ENCODE measurements around the gene ISCU.

Gene ISCU

DNA sequence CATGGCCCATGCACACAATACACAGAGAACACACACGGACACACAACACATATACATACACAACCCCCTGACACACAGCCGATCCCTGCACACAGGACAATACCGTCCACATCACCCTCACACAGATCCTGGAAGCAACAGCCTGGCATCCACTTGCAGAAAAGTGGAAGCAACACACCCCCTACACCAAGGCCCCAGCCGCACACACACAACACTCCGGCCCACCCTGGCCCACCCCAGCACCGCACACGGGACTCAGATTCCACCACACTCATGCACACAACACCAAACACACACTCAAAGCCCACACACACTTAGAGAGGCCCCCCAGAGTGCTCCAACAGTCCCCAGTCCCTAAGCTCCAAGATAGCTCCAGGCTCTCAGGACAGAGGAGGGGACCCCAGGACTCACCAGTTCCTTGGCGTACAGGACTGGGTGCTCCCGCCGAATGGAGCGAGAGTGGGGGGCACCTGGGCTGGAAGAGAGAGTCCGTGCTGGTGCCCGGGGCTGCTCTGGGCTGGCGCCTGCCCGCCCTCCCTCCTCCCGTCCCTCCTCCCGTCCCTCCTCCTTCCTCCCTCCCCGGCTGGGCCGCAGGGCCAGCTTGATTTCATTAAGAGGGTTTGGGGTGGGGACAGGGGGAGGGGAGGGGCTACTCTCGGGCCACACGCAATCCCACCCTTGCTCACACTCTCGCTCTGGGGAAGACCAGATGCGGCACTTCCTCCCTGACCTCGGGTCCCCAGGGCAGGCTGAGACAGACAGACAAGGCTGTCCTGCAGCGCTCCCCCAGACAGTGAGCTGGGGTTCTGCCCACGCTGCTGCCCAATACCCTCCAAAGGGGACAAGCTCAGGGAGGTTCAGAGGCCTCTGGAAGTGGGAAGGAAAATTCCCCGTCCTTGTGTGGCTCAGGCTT lies 35.4 kb downstream of the ISCU start, which contains the start of gene TMEM119:
Gene TMEM119 (minus strand): TSS at position 526 of the 913 bp plus-strand sequence. CDS start 5,701 bp downstream, outside the sequence.
- intact Hi-C loops (cut with DNase I): no loop called here
- DNase-seq: peak in 24 of 42 donors; percentile 10 to 55 (median 26)

DNA sequence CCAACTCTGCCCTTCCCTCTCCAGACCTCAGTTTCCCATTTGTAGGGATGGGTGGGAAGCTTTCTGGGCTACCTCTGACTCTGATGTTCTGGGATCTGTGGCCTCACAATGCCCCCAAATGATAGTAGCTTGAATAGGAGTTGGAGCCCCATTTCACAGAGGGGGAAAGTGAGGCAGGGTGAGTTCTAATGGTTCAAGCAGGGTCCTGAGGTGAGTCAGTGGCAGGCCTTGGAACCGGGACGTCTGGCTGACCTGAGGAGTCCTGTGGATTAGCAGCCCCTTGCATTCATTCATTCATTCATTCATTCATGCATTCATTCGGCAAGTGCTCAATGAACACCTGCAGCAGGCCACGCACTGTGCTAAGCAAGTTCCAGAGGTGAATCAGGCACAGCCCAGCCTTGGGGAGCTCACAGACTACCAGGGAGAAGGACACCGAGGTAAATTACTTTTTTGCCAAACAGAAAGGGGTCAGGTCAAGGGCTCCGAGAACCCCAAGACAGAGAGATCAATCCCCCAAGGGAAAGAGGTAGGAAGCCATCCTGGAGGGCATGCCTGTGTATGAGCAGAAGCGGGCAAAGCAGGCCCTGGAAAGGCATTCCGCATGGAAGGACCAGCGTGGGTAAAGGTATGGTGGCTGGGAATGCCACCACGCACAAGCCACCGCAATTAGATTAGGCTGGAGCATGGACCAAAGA lies 36.3 kb downstream of the ISCU start:
- intact Hi-C loops (cut with DNase I): no loop called here
- DNase-seq: no peak

DNA sequence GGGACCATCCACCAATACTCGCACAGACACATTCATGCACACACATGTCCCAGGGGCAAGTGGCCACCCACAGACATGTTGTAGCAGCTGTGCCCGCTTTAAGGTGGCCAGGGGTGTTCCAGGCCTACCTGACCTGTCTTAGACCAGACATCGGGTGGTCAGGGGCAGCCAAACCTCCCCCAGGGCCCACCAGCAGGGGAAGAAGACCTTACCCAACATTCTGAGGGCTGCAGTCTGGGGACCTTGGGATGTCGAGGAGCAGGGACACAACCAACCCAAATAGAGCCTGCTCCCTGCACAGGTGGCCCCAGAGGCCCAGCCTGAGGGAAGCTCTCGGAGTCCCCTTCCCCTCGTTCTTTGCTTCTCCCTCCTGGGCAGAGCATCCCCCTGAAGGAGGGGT lies 37.1 kb downstream of the ISCU start:
- no peak for DNase-seq
- intact Hi-C loops (cut with DNase I): no loop called here

DNA sequence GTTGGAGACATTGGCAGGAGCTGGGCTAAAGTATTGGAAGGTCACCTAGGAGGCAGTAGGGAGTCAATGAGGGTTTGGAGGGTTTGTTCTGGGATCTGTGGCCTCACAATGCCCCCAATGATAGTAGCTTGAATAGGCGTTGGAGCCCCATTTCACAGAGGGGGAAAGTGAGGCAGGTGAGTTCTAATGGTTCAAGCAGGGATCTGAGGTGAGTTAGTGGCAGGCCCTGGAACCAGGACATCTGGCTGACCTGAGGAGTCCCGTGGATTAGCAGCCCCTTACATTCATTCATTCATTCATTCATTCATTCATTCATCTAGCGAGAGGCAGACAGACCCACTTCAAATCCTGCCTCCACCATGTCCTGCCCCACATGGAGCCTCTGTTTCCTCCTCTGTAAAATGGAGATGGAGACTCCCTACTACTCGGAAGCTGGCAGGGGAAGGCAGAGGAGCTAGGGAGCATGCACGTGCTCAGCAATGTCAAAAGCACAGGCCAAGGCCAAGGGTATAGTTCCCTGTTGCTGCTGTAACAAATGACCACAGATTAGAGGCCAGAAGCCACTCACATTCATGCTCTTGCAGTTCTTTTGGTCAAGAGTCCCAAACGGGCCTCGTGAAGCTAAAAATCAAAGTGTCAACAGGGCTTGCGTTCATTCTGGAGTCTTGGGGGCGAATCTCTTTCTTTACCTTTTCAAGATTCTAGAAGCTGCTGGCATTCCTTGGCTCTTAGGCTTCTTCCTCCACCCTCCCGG lies 37.7 kb downstream of the ISCU start:
- no peak for DNase-seq
- intact Hi-C loops (cut with DNase I): no loop called here

DNA sequence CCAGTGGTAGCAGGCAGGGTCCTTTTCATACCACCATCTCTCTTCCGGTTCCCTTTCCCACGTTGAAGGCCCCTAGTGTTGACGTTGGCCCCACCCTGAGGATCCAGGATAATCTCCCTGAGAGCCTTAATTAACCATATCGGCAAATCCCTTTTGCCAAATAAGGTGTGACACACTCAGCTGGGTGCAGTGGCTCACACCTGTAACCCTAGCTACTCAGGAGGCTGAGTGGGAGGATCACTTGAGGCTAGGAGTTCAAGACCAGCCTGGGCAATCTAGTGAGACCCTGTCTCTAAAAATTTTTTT lies 38.3 kb downstream of the ISCU start:
- no peak for DNase-seq
- intact Hi-C loops (cut with DNase I): no loop called here

DNA sequence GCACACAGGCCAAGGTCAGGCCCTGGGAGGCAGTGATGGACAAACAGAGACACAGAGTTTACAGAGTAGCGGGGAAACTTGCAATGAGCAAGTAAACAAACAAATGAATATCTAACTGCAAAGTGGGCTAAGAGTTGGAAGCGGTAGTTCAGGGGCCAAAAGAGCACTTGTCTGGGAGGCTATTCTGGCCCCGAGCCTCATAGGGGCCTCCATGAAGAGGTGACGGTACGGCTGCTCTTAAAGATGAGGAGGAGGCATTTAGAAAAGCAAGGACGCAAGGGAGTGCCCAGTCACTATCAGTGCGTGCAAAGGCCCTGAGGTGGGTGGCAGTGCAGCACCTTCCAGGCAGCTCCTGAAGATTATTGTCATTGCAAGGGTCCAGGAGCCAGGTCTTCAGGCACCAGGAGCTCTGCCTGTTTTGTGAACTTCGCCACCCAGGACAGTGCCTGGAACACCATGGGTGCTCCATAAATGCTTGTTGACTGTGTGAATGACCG lies 39.9 kb downstream of the ISCU start:
- no peak for DNase-seq
- intact Hi-C loops (cut with DNase I): no loop called here

DNA sequence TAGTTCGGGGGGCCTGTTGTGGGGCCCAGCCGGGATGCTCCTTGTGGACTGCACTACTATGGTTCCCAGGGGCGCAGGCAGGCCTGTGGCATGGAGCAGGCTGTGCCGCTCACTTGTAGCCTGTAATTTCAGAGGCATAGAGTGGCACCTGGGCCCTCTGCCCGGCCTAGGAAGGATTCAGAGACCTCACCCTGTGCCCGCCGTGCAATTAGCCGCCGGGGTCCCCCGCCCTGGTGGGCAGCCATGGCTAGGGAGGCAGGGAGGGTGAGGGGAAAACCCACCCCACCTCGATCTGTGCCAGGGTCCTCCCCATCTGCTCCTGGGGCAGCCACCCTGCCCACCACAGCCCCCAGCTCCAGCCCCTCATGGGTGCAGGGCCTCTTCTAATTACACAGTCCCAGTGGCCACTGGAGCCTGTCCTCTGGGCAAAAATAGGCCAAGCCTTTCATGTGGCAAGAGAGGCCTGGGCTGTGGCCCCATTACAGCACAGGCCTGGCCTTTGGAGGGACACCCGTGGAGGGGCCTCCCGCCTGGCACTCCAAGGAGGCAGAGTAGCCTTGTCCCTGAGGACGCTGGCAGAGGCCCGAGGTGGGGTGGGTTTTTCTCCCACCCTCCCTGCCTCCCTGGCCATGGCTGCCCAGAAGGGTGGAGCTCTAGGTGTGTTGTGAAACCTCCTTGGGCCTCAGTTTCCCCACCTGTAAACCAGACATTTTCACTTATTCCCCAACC lies 40.7 kb downstream of the ISCU start:
- intact Hi-C loops (cut with DNase I): no loop called here
- no peak for DNase-seq

DNA sequence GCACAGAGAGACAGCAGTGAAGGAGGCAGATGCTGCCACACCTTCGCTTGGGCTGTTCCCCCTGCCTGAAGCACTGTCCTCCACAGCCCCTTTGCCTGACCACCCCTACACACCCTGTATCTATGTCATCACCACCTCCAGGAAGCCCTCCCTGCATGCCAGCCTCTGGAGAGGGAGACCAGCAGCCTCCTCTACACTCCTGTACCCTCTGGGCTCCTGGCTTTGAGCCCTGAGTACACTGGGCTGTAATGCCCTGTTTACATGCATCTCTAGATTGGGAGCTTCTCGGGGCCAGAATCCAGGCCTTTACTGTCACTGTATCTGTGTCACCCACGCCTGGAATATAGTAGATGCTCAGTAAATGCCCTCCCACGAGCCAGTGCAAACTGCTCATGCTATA lies 41.3 kb downstream of the ISCU start:
- intact Hi-C loops (cut with DNase I): no loop called here
- DNase-seq: no peak

DNA sequence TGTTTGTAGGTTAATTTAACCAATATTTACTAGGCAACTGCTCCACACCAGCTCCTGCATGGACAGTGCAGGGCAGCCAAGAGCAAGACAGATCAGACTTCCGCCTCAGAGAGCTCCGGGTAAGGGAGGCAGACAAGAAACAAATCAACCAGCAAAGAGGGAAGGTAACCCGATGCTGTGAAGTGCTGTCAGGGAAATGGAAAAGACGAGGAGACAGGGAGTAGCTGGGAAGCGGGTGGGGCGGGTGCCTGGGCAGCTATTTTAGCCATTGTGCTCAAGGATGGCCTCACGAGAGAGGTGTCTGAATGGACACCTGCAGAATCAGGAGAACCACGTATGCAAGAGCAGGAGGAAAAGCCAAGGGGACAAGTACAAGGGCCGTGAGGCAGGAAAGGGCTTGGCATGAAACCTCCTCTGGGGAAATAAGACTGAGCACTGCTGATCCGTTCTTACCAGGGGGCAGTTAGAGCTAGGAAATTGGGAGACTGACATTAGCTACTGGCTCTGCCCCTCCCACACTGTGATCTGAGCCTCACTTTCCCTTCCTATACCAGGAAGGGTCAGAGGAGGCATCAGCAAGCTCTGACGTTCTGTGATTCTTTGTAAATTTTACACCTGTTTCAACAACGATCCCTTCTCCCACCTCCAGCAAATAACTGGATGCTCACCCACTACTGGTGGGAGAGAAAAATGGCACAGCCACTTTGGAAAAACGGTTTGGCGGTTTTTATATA lies 42.0 kb downstream of the ISCU start:
- intact Hi-C loops (cut with DNase I): no loop called here
- no peak for DNase-seq

DNA sequence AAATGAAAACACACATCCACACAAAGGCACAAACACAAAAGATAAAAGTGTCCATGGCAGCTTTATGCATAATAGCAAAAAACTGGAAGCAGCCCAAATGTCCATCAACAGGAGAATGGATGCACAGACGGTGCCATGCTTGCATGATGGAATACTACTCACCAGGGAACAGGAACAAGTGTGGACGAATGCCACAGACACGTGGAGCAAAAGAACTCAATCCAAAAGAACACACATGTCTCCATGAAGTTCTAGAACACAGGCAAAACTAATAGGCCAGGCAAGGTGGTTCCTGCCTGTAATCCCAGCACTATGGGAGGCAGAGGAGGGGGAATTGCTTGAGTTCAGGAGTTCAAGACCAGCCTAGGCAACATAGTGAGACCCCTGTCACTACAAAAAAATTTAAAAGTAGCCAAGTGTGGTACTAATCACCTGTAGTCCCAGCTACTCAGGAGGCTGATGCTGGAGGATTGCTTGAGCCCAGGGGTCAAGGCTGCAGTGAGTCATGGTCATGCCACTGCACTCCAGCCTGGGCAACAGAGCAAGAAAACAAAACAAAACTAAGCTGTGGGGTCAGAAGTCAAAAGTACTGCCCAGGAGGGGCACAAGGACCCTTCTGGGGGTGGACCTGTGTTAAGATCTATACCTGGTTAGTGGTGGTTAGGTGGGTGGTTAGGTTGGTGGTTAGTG lies 42.7 kb downstream of the ISCU start:
- DNase-seq: no peak
- intact Hi-C loops (cut with DNase I): no loop called here

DNA sequence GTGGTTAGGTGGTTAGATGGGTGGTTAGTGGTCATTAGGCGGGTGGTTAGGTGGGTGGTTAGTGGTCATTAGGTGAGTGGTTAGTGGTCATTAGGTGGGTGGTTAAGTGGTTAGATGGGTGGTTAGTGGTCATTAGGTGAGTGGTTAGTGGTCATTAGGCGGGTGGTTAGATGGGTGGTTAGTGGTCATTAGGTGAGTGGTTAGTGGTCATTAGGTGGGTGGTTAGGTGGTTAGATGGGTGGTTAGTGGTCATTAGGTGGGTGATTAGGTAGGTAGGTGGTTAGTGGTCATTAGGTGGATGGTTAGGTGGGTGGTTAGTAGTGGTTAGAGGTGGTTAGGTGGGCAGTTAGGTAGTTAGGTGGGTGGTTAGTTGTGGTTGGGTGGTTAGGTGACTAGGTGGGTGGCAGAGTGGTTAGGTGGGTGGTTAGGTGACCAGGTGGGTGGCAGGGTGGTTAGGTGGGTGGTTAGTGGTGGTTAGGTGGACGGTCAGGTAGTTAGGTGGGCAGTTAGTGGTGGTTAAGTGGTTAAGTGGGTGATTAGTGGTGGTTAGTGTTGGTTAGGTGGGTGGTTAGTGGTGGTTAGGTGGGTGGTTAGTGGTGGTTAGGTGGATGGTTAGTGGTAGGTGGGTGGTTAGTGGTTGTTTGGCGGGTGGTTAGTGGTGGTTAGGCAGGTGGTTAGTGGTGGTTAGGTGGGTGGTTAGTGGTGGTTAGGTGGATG lies 43.5 kb downstream of the ISCU start:
- DNase-seq: no peak
- intact Hi-C loops (cut with DNase I): no loop called here

DNA sequence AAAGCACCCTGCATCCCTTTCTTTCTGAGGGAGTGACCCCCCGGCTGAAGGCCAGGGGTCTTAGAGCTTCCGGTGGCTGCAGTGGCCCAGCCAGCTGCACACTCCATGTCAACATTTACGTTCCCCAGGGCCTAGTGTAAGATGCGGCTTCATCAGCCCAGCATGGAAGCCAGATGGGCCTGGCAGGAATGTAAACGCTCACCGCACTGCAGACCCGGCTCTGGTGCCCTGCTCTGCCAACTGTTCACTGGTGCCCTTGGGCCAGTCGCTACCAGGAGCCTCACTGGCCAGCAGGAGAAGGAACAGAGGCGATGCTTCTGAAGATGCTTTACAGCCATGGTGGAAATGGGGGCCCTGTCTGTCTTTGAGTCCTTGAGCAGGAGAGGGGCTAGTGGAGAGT lies 44.1 kb downstream of the ISCU start:
- DNase-seq: no peak
- intact Hi-C loops (cut with DNase I): no loop called here

DNA sequence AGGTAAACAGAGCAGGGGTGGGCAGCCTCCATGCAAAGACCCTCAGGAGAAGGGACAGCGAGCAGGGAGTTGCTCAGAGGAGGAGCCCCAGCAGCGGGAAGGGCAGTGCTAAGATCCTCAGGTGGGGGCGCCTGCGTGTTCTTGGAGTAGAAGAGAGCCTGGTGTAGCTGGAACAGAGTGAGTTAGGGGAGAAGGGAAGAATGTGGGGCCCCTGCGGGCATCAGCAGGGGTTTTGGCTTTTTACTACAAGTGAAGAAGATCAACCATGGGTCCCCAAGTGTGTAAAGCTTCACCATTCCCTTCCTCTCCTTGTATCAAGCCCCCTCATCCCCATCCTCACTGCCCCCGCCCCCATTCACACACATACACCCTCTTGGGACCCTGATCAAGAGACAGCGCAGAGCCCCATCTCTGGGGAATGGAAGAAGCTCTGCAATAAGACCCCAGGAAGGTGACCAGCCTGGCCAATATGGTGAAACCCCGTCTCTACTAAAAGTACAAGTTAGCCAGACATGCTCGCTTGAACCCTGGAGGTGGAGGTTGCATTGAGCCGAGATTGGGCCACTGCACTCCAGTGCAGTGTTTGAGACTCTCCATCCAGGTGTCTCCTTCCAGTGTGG lies 45.7 kb downstream of the ISCU start:
- intact Hi-C loops (cut with DNase I): no loop called here
- no peak for DNase-seq

DNA sequence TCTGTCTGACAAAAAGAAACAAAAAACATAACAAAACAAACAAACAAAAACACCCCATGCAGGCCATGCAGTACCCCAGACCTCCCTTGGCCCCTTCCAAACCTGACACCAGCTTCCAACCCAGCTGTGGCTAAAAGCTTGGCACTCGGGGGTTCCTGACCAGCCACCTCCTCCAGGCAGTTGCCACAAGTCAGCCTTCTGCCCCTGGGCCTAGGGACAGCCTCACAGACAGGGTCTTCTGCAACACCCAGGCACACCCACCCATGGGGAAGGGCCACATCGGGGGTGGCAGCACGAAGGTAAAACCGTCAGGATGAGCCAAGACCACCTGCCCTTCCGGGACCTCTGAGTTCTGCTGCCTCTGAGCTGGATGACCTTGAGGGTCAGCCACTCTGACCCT lies 46.2 kb downstream of the ISCU start:
- intact Hi-C loops (cut with DNase I): no loop called here
- no peak for DNase-seq

DNA sequence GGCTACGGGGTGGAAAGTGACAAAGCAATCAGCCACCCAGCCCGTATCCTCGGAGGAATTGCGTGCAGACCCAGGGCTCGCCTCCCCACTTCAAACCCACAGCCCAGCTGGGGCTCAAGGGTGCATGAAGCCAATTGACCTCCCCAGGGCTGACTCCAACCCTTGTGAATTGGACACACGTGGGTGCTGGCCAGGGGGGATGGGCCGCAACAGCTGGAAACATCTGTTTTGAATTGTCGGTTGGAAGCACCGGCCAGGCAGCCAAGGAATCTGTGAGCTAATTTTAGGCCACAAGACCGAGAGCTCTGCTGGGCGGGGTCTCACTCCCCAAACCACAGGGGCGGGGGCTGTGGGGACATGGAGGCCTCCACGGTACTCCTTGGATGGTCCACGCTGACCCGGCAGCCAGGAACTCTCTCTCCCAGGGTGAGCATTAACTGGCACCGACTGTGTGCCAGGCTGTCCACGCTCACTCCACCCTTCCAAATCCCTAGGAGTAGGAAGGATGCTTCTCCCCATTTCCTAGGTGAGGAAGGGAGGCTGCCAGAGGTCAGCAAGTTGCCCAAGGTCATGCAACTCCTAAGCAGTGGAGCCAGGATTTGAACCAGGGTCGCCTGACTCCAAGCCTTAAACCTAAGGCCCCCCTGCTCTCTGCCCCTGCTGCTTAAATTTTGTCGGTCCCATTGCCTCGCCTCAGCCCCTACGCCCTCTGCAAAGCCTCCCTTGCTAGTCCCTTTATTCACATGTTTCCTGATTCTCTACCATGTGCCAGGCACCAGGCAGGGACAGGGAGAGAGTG lies 47.3 kb downstream of the ISCU start:
- no peak for DNase-seq
- intact Hi-C loops (cut with DNase I): no loop called here

DNA sequence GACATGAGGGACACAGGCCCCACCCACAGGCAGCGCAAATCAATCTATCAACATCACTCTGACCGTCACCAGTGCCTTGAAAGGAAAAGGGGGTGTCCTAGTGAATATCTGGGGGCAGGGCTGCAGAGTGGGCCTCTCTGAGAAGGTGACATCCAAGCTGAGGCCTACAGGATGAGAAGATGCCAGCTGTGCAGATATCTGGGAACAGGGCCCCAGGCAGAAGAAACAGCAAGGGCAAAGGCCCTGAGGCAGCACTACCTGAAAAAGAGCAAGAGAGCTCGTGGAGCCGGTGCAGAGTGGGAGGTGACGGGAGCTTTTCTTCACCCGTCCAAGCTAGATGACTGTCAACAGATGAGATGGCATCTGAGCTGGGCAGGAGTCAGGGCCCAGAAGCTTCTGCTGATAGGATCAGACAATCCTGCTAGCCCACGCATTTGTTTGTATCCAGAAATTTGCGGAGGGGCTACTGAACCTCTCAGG lies 48.0 kb downstream of the ISCU start:
- DNase-seq: no peak
- intact Hi-C loops (cut with DNase I): no loop called here
